ENCODE data around the gene EIF4B. TPM values are rescaled to one million over a fixed set of nuclear protein-coding genes. Genes with fewer than 3 reads are reported as not detected.

The EIF4B gene
- total and polyA plus RNA-seq, 2 donors (not counting 1 experiment from before 2014, with no cell fraction given), result 252 to 674 TPM

DNA sequence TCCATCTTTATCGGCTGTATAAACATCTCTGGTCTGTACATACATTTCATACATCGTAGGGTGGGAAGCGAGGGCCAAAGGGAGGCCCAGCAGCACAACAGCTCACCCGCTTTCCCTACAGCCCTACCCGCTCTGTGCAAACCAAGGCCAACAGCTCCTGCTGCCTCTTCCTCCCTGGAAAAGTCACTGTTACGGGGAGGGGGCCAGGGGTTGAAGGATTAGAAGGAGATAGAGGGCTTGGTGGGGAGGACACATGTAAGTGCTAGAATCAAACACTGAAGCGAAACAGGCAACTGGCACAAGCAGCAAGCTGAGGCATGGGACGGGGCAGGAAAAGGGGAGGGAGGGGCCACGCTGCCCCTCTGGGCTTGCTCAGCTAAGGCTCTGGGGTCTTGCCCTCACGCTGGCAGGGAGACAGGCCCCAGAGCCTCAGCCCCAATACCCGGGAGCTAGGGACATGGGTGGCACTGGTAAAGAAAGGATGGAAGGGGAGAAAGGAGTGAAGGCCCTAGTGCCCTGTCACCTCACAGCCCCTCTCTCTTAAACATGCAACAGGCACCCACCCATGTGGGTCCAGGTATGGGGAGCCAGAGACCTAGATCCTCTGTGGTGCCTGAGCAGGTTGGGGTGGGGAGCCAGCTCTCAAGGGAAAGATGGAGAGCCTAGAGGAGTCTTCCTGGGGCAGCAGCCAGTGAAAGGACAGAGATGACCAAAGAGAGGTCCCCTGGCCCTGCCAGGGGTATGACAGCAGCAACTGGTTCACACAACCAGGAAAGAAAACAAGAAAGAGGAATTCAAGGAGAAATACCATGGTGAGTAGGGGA, 58.6 kb downstream of the EIF4B start:
- Histone ChIP-seq H3K36me3 (replicated peaks in 1 of 2; ENCODE audit: control extremely low read depth in 1 of 2, control insufficient read depth in 1 of 2, extremely low read depth in 1 of 2, insufficient read depth in 2 of 2, low read length in 1 of 2) (peaks cover 0 to 49% of the 10 kb centered on the region in 2 experiments), H3K9ac (ENCODE audit: low read length) (no peak overlapping the region), H3K9me3 (ENCODE audit: control extremely low read depth in 1 of 3, control insufficient read depth in 2 of 3, insufficient read depth in 1 of 3, low read length in 2 of 3) (peaks cover 0 to 3% (median 0%) of the 10 kb centered on the region in 3 donors), H3K4me2 (replicated peaks; ENCODE audit: low read depth, low read length, poor library complexity, severe bottlenecking) (no peak overlapping the region), H3K4me3 (ENCODE audit: control extremely low read depth in 1 of 5, extremely low read depth in 1 of 5, insufficient read depth in 1 of 5, low read depth in 2 of 5, low read length in 4 of 5) (no peak overlapping the region), H4K20me1 (ENCODE audit: control insufficient read depth, insufficient read depth, low read length, poor library complexity, severe bottlenecking) (peaks cover 24% of the 10 kb centered on the region), H3K27ac (ENCODE audit: low read length in 2 of 2) (no peak overlapping the region), H3K4me1 (ENCODE audit: control insufficient read depth in 2 of 2, insufficient read depth in 2 of 2, low read length in 2 of 2) (no peaks in the 10 kb centered on the region), H3K27me3 (replicated peaks in 1 of 4; ENCODE audit: control extremely low read depth in 1 of 4, control insufficient read depth in 3 of 4, insufficient read depth in 4 of 4, low read length in 3 of 4) (peaks cover 0 to 3% (median 0%) of the 10 kb centered on the region in 4 experiments), H3K79me2 (ENCODE audit: control insufficient read depth, insufficient read depth, low read length) (no peaks in the 10 kb centered on the region), H2AFZ (ENCODE audit: insufficient read depth, low read depth, low read length, poor library complexity, severe bottlenecking) (no peak overlapping the region)
- intact Hi-C loops (cut with micrococcal nuclease), result loop anchor here (5.0 kb wide), 1 partner anchor 132 kb away; no protein-coding TSS in a partner anchor
- CTCF ChIA-PET, result interaction anchor here (1.1 to 14.1 kb wide), 17 partner anchors 9 to 280 kb away, joined by 3 to 344 read pairs (median 8); partner anchors contain the start of genes AAAS, IGFBP6, SOAT2 and SPRYD3
- WGBS (ENCODE audit: insufficient coverage), result 96% methylated on average over 5 of the region's 11 CpGs
- no peak for TF ChIP-seq EZH2 (IDR thresholded peaks at IDR 0.05; ENCODE audit: borderline replicate concordance, insufficient read depth, low read depth, low read length, poor library complexity, severe bottlenecking)
- Mint-ChIP-seq H3K27me3 (no peaks in the 10 kb centered on the region), H3K27ac (peak overlapping the region; percentile 20), H3K4me1 (peaks cover 4% of the 10 kb centered on the region), H3K9me3 (ENCODE audit: insufficient read depth) (no peaks in the 10 kb centered on the region), H3K4me3 (no peak overlapping the region)
- POLR2A ChIA-PET, result interaction anchor here (2.6 kb wide), 1 partner anchor 15 kb away, joined by 7 read pairs; the partner anchor contains the start of gene SPRYD3
- no peak for ATAC-seq (ENCODE audit: low read depth)
- no peak for DNase-seq

DNA sequence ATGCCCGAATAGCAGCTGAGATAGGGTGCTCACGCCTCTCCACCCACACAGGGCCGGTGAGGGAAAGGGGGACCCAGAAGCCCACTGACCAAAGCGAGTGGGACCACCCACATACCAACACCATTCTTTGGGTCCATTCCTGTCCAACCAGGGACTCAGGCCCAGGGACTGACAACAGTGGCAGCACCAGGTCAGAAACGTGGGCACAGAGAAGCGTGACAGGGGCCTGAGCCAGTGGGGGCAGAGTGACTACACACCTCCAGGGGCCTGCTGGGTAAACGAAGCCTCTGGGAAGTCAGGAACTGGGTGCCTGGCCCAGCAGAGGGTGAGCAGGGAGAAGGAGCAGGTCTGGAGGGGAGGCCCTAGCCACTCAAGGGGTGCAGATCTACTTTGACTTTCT, 59.2 kb downstream of the EIF4B start:
- intact Hi-C loops (cut with micrococcal nuclease), result loop anchor here (5.0 kb wide), 1 partner anchor 132 kb away; no protein-coding TSS in a partner anchor
- Histone ChIP-seq H3K4me2 (replicated peaks; ENCODE audit: low read depth, low read length, poor library complexity, severe bottlenecking) (no peak overlapping the region), H3K9me3 (ENCODE audit: control extremely low read depth in 1 of 3, control insufficient read depth in 2 of 3, insufficient read depth in 1 of 3, low read length in 2 of 3) (peaks cover 0 to 3% (median 0%) of the 10 kb centered on the region in 3 donors), H3K27ac (ENCODE audit: low read length in 2 of 2) (no peak overlapping the region), H3K36me3 (replicated peaks in 1 of 2; ENCODE audit: control extremely low read depth in 1 of 2, control insufficient read depth in 1 of 2, extremely low read depth in 1 of 2, insufficient read depth in 2 of 2, low read length in 1 of 2) (peaks cover 0 to 55% of the 10 kb centered on the region in 2 experiments), H3K27me3 (replicated peaks in 1 of 4; ENCODE audit: control extremely low read depth in 1 of 4, control insufficient read depth in 3 of 4, insufficient read depth in 4 of 4, low read length in 3 of 4) (no peaks in the 10 kb centered on the region), H4K20me1 (ENCODE audit: control insufficient read depth, insufficient read depth, low read length, poor library complexity, severe bottlenecking) (peaks cover 24% of the 10 kb centered on the region), H3K4me3 (ENCODE audit: control extremely low read depth in 1 of 5, extremely low read depth in 1 of 5, insufficient read depth in 1 of 5, low read depth in 2 of 5, low read length in 4 of 5) (no peak overlapping the region), H2AFZ (ENCODE audit: insufficient read depth, low read depth, low read length, poor library complexity, severe bottlenecking) (no peak overlapping the region), H3K79me2 (ENCODE audit: control insufficient read depth, insufficient read depth, low read length) (no peaks in the 10 kb centered on the region), H3K9ac (ENCODE audit: low read length) (no peak overlapping the region), H3K4me1 (ENCODE audit: control insufficient read depth in 2 of 2, insufficient read depth in 2 of 2, low read length in 2 of 2) (no peaks in the 10 kb centered on the region)
- peaks cover 4% of the 10 kb centered on the region for H3K4me1 Mint-ChIP-seq
- ATAC-seq (ENCODE audit: low read depth) (no peak), DNase-seq (no peak)
- CTCF ChIA-PET, result interaction anchor here (0.9 to 14.1 kb wide), 29 partner anchors 10 to 280 kb away, joined by 3 to 344 read pairs (median 5); partner anchors contain the start of genes AAAS, CSAD, EIF4B and IGFBP6
- no peak for TF ChIP-seq EZH2 (IDR thresholded peaks at IDR 0.05; ENCODE audit: borderline replicate concordance, insufficient read depth, low read depth, low read length, poor library complexity, severe bottlenecking)
- TF ChIP-seq, protein P1, sequence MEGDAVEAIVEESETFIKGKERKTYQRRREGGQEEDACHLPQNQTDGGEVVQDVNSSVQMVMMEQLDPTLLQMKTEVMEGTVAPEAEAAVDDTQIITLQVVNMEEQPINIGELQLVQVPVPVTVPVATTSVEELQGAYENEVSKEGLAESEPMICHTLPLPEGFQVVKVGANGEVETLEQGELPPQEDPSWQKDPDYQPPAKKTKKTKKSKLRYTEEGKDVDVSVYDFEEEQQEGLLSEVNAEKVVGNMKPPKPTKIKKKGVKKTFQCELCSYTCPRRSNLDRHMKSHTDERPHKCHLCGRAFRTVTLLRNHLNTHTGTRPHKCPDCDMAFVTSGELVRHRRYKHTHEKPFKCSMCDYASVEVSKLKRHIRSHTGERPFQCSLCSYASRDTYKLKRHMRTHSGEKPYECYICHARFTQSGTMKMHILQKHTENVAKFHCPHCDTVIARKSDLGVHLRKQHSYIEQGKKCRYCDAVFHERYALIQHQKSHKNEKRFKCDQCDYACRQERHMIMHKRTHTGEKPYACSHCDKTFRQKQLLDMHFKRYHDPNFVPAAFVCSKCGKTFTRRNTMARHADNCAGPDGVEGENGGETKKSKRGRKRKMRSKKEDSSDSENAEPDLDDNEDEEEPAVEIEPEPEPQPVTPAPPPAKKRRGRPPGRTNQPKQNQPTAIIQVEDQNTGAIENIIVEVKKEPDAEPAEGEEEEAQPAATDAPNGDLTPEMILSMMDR (IDR thresholded peaks at IDR 0.05), result no peak
- POLR2A ChIA-PET, result interaction anchor here (2.6 kb wide), 1 partner anchor 14 kb away, joined by 7 read pairs; the partner anchor contains the start of gene SPRYD3
- no peaks in the 10 kb centered on the region for H3K9me3 Mint-ChIP-seq (ENCODE audit: insufficient read depth)
- no peak overlapping the region for H3K4me3 Mint-ChIP-seq
- 90% methylated on average over 5 of the region's 7 CpGs for WGBS (ENCODE audit: insufficient coverage)
- H3K27ac Mint-ChIP-seq, result peak overlapping the region; percentile 20
- H3K27me3 Mint-ChIP-seq, result no peaks in the 10 kb centered on the region
